Mucosa of rectum (tissue), 2 donors: ENCODE data around the gene APLP1.
"Not testable (repeated sequence)": the region's sequence is repeated elsewhere in the genome, so short reads cannot be mapped to it uniquely, and the experiment has no call there.

ENCODE experiments used
- H3K27ac ChIP-seq, 2 donors: one replicate each; pipeline ENCODE4 v1.7.0; 2013; ENCODE audit warnings: inconsistent platforms in 2 of 2, low read depth in 2 of 2, low read length in 2 of 2
- H3K27me3 ChIP-seq, 2 donors: one replicate each; pipeline ENCODE4 v1.7.0; 2013; ENCODE audit warnings: low read length in 2 of 2; ENCODE audit not compliant: control insufficient read depth in 2 of 2, insufficient read depth in 2 of 2
- H3K36me3 ChIP-seq, 2 donors: one replicate each; pipeline ENCODE4 v1.7.0; 2013; ENCODE audit warnings: low read length in 2 of 2; ENCODE audit not compliant: control insufficient read depth in 2 of 2, insufficient read depth in 2 of 2
- H3K4me1 ChIP-seq, 2 donors: one replicate each; pipeline ENCODE4 v1.7.0; 2013; ENCODE audit warnings: low read length in 2 of 2, mild to moderate bottlenecking in 1 of 2; ENCODE audit not compliant: control insufficient read depth in 2 of 2, insufficient read depth in 2 of 2
- H3K4me3 ChIP-seq, 2 donors: one replicate each; pipeline ENCODE4 v1.7.0; 2013; ENCODE audit warnings: low read length in 2 of 2
- H3K9ac ChIP-seq, 2 donors: one replicate each; pipeline ENCODE4 v1.7.0; 2013; ENCODE audit warnings: low read length in 2 of 2, low read depth in 1 of 2, mild to moderate bottlenecking in 1 of 2
- H3K9me3 ChIP-seq, 2 donors: one replicate each; pipeline ENCODE4 v1.7.0; 2013; ENCODE audit warnings: low read length in 2 of 2; ENCODE audit not compliant: control insufficient read depth in 2 of 2
- donor health status: healthy.
- donor health status: Normal muscosa, but diverticular disease.

The APLP1 gene

DNA sequence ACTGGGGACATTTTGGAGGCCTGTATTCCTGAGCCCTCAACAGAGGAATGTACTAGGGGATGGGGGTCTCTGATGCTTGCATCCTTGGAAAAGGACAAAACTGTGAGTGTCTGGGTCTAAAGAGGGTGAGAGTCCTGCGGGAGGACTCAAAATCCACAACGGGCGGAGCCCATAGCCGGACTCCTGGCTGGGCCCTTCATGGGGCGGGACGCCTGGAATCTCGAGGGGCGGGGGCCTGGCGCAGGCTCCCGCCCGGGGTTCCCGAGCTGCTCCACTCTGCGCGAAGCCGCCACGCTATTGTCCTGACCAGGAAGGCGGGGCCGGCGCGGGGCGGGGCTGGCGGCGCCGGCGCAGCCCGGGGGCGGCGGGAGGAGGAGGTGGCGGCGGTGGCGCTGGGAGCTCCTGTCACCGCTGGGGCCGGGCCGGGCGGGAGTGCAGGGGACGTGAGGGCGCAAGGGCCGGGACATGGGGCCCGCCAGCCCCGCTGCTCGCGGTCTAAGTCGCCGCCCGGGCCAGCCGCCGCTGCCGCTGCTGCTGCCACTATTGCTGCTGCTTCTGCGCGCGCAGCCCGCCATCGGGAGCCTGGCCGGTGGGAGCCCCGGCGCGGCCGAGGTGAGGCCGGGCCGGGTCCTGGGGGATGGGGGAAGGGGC, at the start of gene APLP1:
APLP1 (plus strand) TSS at position 403 of the 651 bp plus-strand sequence; CDS start at position 466, 63 bp downstream.
- H3K9ac ChIP-seq = no peak within 1 kb of the TSS
- peak within 1 kb of the TSS in 1 of 2 donors; percentile 16 for H3K4me3 ChIP-seq

DNA sequence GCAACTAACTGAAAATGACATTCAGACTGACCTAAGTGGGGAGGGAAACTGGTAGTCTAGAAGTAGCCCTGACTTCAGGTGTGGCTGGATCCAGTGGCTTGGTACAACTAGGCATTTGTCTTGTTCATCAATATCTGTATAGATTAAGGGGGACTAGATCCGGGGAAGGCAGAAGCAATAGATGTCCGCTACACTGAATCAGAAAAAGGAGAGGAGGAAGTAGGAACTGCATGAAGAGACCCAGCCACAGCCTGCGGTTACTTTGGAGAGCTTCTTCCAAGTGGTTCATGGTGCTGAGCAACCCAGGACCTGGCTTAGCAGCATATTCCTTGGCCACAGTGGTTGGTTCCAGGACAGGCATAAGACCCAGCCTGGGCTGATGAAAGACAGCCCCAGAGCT, 45.8 kb upstream of the APLP1 start:
- H3K27me3 ChIP-seq = peaks cover 0 to 2% of the 10 kb centered on the region in 2 donors
- no peak overlapping the region for H3K9ac ChIP-seq
- no peak overlapping the region for H3K27ac ChIP-seq
- H3K9me3 ChIP-seq = no peaks in the 10 kb centered on the region
- H3K4me1 ChIP-seq = no peaks in the 10 kb centered on the region
- H3K36me3 ChIP-seq = no peaks in the 10 kb centered on the region
- H3K4me3 ChIP-seq = no peak overlapping the region

More for the DNA sequence above, at the start of gene APLP1:
- Histone ChIP-seq H3K9me3 (no peaks in the 10 kb centered on the region), H3K27ac (no peak within 1 kb of the TSS), H3K36me3 (no peaks in the 10 kb centered on the region), H3K27me3 (peaks cover 13 to 14% of the 10 kb centered on the region in 2 donors), H3K4me1 (peaks cover 4 to 13% of the 10 kb centered on the region in 2 donors)

DNA sequence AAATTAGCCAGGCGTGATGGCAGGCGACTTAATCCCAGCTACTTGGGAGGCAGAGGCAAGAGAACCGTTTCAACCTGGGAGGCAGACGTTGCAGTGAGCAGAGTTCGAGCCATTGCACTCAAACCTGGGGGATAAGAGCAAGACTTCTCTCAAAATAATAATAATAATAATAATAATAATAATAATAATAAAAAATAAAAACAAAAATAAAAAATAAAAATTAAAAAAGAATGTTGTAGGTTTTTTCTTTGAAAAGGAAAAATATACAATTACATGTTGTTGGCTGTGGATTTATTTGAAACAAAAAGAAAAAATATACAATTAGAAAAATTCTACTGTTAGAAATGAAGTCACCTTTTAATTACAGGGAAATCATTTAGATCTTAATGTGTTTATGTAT, 44.2 kb upstream of the APLP1 start:
- no peaks in the 10 kb centered on the region for H3K9me3 ChIP-seq
- H3K27ac ChIP-seq = no peak overlapping the region
- H3K9ac ChIP-seq = no peak overlapping the region
- no peaks in the 10 kb centered on the region for H3K27me3 ChIP-seq
- no peaks in the 10 kb centered on the region for H3K4me1 ChIP-seq
- no peaks in the 10 kb centered on the region for H3K36me3 ChIP-seq
- H3K4me3 ChIP-seq = no peak overlapping the region

GRCh38 chr19:35828692-35829301, 39.6 kb upstream of the APLP1 start:
- H3K36me3 ChIP-seq = no peaks in the 10 kb centered on the region
- no peaks in the 10 kb centered on the region for H3K27me3 ChIP-seq
- H3K4me1 ChIP-seq = no peaks in the 10 kb centered on the region
- H3K4me3 ChIP-seq = no peak overlapping the region
- no peaks in the 10 kb centered on the region for H3K9me3 ChIP-seq
- no peak overlapping the region for H3K27ac ChIP-seq
- no peak overlapping the region for H3K9ac ChIP-seq

GRCh38 chr19:35830986-35831385, 37.4 kb upstream of the APLP1 start:
- H3K4me1 ChIP-seq = no peaks in the 10 kb centered on the region
- no peak overlapping the region for H3K4me3 ChIP-seq
- H3K9ac ChIP-seq = no peak overlapping the region
- no peaks in the 10 kb centered on the region for H3K36me3 ChIP-seq
- no peak overlapping the region for H3K27ac ChIP-seq
- no peaks in the 10 kb centered on the region for H3K9me3 ChIP-seq
- no peaks in the 10 kb centered on the region for H3K27me3 ChIP-seq

DNA sequence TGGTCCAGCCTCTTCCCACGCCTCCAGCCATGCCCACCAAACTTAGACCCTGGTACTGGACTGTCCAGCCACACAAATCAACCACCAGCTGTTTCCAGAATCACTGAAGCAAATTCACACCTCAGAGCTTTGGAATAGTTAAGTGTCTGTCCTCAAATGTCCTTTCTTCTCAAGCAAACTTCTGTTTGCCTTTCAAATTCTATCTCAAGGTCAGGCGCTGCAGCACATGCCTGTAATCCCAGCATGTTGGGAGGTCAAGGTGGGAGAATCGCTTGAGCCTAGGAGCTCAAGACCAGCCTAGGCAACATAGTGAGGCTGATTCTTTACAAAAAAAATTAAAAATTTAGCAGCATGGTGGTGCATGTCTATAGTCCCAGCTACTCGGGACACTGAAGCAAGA, 36.3 kb upstream of the APLP1 start:
- H3K27ac ChIP-seq = no peak overlapping the region
- H3K4me3 ChIP-seq = no peak overlapping the region
- no peaks in the 10 kb centered on the region for H3K27me3 ChIP-seq
- H3K36me3 ChIP-seq = no peaks in the 10 kb centered on the region
- H3K9me3 ChIP-seq = no peaks in the 10 kb centered on the region
- no peak overlapping the region for H3K9ac ChIP-seq
- no peaks in the 10 kb centered on the region for H3K4me1 ChIP-seq

DNA sequence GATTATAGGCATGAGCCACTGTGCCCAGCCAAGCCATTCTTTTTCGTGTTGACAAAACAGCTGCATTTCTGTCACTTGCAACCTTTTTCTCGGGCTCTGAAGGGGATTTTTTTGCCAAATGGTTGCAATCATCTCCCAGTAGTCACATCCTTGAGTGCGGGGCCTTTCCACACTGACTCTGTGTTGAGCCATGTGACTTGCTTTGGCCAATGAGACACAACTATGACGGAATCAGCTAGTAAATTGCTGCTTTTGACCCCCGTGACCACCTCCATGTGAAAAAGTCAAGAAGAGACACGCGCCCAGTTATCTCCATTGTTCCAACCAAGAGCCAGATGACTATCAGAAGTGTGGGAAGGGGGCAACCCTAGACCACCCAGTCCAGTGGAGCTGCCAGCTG, 34.4 kb upstream of the APLP1 start:
- Histone ChIP-seq H3K27me3 (no peaks in the 10 kb centered on the region), H3K4me1 (no peaks in the 10 kb centered on the region), H3K36me3 (no peaks in the 10 kb centered on the region), H3K9me3 (no peaks in the 10 kb centered on the region), H3K4me3 (no peak overlapping the region), H3K27ac (no peak overlapping the region), H3K9ac (no peak overlapping the region)

DNA sequence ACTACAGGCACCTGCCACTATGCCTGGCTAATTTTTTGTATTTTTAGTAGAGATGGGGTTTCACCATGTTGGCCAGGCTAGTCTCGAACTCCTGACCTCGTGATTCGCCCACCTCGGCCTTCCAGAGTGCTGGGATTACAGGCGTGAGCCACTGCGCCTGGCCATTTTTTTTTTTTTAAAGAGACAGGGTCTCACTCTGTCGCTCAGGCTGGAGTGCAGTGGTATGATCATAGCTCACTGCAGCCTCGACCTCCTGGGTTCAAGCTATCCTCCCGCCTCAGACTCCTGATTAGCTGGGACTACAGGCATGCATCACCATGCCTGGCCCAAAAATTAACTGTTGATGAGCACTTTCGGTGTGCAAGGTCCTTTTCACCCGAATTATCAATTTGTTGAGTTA, 32.3 kb upstream of the APLP1 start:
- H3K27me3 ChIP-seq, H3K9me3 ChIP-seq, H3K27ac ChIP-seq, H3K9ac ChIP-seq, H3K36me3 ChIP-seq, H3K4me3 ChIP-seq, H3K4me1 ChIP-seq: not testable (repeated sequence)

DNA sequence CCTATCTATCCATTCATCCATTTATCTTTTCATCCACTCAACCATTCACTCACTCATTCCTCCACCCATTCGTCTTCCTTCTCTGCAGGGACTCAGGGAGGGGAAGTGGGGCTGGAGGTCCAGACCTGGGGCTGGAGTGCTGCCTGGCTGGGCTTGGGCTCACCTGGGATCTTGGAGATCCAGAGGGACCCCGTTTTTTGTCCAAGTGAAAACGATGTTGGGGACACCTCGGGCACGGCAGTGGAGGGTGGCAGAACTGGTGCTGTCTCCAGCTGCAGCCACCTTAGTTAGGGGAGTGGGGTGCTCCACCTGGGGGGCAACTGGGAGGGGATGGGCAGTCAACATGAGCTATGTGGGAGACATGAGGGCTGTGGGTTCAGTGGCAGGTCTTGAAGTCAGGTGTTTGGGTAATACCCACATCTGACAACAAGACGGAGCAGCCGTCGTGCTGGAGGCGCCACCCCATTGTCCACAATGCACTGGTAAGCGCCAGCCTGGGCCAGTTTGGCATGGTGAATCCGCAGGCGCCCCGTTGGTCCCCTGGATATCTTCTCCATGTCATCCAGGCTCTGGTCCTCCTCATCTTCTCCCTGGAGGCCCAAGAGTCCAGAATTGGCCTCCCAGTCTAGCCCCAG, 26.3 kb upstream of the APLP1 start:
- Histone ChIP-seq H3K9ac (no peak overlapping the region), H3K4me1 (peaks cover 5 to 9% of the 10 kb centered on the region in 2 donors), H3K4me3 (no peak overlapping the region), H3K27ac (no peak overlapping the region), H3K27me3 (peaks cover 17 to 22% of the 10 kb centered on the region in 2 donors), H3K9me3 (peaks cover 0 to 3% of the 10 kb centered on the region in 2 donors), H3K36me3 (no peaks in the 10 kb centered on the region)

GRCh38 chr19:35842666-35843272, 25.6 kb upstream of the APLP1 start:
- no peak overlapping the region for H3K9ac ChIP-seq
- H3K4me3 ChIP-seq = no peak overlapping the region
- H3K4me1 ChIP-seq = peaks cover 5 to 9% of the 10 kb centered on the region in 2 donors
- H3K27ac ChIP-seq = no peak overlapping the region
- peaks cover 17 to 22% of the 10 kb centered on the region in 2 donors for H3K27me3 ChIP-seq
- H3K9me3 ChIP-seq = peaks cover 0 to 3% of the 10 kb centered on the region in 2 donors
- no peaks in the 10 kb centered on the region for H3K36me3 ChIP-seq
